Mammary epithelial cell (primary cell): Measurements from ENCODE around the gene RNF207.

Source experiments
- EZH2 ChIP-seq: IDR thresholded peaks from 2 replicates; pipeline ENCODE4 v1.6.1; 2012; ENCODE audit warnings: low read length, inconsistent platforms, borderline replicate concordance
- TF ChIP-seq, protein P1 (sequence below), 2 donors: IDR thresholded peaks in 1 of 2; conservative IDR thresholded peaks in 1 of 2; 2 replicates each; pipeline ENCODE4 v1.5.1; 2011 to 2012; ENCODE audit warnings: inconsistent platforms in 2 of 2, low read length in 2 of 2, mild to moderate bottlenecking in 2 of 2, control low read depth in 1 of 2, low read depth in 1 of 2; ENCODE audit not compliant: insufficient read depth in 1 of 2; ENCODE audit errors: extremely low read depth in 1 of 2

DNA sequence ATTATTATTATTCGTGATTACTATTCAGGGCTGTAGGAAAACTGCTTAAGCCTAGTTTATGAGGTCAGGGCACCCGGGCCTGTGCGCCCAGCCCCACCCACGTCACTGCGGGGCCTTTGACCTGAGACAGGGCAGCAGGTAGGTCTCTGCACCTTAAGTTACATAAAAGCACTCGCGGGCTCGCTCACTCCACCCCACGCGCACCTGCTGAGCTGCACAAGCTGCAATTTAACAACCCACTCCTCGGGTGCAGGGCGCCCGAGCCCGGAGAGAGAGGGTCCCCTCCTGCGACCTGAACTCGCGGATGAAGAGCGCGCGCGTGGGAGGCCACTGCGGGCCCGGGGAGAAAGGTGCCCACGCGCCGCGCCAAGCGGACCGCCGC lies 29.4 kb downstream of the RNF207 start:
- TF ChIP-seq, protein P1, sequence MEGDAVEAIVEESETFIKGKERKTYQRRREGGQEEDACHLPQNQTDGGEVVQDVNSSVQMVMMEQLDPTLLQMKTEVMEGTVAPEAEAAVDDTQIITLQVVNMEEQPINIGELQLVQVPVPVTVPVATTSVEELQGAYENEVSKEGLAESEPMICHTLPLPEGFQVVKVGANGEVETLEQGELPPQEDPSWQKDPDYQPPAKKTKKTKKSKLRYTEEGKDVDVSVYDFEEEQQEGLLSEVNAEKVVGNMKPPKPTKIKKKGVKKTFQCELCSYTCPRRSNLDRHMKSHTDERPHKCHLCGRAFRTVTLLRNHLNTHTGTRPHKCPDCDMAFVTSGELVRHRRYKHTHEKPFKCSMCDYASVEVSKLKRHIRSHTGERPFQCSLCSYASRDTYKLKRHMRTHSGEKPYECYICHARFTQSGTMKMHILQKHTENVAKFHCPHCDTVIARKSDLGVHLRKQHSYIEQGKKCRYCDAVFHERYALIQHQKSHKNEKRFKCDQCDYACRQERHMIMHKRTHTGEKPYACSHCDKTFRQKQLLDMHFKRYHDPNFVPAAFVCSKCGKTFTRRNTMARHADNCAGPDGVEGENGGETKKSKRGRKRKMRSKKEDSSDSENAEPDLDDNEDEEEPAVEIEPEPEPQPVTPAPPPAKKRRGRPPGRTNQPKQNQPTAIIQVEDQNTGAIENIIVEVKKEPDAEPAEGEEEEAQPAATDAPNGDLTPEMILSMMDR (conservative IDR thresholded peaks at IDR 0.05 in 1 of 2, IDR thresholded peaks at IDR 0.05 in 1 of 2; ENCODE audit: extremely low read depth in 1 of 2, insufficient read depth in 1 of 2, low read depth in 1 of 2, low read length in 2 of 2) = no peak
- no peak for TF ChIP-seq EZH2
